ENCODE results near the gene LAMA2.

Gene LAMA2

DNA sequence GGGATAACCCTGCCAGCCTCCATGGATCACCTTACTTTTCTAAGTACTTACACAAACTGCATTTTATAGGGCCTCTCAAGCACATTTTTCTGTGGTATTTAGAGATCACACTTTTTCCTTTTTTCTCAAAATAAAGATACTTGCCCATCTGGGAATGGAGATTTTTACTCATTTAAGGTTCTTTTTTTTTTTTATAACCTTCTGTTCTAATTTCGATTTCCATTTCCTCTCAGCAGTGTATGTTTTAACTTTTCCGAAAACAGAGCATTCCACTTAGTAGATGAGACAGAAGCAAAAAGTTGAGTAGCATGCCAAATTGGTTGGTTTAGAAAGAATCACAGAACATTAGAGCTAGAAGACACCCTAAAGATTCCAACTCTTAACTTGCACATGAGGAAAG lies 612.7 kb downstream of the LAMA2 start:
- H3K4me3 ChIP-seq (ENCODE audit: low read depth, low read length) = no peak overlapping the region
- in situ Hi-C loops (cut with HindIII; ENCODE audit: low sequenced_read_pairs) = no loop called here
- no peak for DNase-seq (ENCODE audit: low read depth, low spot score)
- TF ChIP-seq, protein P1, sequence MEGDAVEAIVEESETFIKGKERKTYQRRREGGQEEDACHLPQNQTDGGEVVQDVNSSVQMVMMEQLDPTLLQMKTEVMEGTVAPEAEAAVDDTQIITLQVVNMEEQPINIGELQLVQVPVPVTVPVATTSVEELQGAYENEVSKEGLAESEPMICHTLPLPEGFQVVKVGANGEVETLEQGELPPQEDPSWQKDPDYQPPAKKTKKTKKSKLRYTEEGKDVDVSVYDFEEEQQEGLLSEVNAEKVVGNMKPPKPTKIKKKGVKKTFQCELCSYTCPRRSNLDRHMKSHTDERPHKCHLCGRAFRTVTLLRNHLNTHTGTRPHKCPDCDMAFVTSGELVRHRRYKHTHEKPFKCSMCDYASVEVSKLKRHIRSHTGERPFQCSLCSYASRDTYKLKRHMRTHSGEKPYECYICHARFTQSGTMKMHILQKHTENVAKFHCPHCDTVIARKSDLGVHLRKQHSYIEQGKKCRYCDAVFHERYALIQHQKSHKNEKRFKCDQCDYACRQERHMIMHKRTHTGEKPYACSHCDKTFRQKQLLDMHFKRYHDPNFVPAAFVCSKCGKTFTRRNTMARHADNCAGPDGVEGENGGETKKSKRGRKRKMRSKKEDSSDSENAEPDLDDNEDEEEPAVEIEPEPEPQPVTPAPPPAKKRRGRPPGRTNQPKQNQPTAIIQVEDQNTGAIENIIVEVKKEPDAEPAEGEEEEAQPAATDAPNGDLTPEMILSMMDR (IDR thresholded peaks at IDR 0.05; ENCODE audit: low read depth, low read length) = no peak

DNA sequence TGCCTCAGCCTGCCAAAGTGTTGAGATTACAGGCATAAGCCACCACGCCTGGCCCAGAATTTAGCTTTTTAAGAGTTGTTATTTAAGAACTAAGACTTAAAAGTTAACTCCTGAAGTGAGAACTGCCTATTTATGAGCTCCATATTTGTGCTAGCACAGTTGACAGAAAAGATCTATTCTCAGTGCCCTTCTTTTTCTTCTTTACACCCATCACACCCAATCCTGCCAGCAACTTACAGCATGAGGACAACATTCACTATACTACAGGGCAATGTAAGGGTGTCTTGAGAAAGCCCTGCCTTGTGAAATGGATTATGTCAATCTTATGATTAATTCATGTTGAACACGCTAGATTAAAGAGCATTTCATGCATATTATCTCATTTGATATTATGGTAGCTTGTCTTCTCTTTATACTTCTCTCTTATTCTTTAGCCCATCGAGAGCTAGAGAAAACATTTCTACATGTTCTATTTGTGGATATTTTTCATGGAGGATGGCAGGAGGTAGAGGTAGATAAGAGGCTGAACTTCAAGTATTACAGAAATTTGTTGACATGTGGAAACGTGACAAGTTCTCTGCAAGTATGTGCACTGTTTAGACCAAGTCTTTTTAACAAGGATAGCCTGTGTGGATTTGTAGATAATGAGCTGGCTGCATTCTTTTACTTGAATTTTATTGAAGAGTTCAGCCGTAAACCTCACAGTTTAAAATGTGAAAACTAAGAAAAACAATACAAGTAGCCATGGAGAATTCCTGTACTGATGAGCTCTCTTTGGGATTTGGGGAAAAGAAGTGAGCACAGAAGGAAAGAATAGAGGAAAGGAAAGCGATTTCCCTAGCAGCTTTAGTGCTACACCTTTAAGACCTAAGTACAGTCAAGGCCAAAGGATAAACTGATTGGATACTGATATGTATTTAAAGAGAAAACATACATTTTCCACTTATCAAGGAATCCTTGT lies 614.8 kb downstream of the LAMA2 start:
- H3K4me3 ChIP-seq (ENCODE audit: low read depth, low read length) = no peak overlapping the region
- no peak for DNase-seq (ENCODE audit: low read depth, low spot score)
- TF ChIP-seq, protein P1 (IDR thresholded peaks at IDR 0.05; ENCODE audit: low read depth, low read length) = no peak
- in situ Hi-C loops (cut with HindIII; ENCODE audit: low sequenced_read_pairs) = no loop called here

DNA sequence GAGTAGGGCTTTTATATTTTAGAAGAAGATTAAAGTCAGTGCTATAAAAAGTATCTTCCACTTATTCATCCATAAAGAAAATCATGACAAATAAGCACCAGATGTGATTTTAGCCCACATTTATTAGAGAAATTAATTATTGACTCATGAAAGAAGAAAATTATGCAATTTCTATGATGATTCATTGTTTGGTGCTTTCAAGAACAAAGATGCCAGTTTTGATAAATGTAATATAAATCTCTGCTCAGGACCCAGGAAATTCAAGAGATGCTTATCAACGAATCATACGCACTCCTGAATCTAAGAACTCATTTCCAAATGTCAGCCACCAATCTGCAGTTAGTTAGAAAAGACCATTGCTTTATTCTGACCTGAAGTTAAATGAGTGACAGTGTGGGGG lies 615.6 kb downstream of the LAMA2 start:
- H3K4me3 ChIP-seq (ENCODE audit: low read depth, low read length) = no peak overlapping the region
- in situ Hi-C loops (cut with HindIII; ENCODE audit: low sequenced_read_pairs) = no loop called here

DNA sequence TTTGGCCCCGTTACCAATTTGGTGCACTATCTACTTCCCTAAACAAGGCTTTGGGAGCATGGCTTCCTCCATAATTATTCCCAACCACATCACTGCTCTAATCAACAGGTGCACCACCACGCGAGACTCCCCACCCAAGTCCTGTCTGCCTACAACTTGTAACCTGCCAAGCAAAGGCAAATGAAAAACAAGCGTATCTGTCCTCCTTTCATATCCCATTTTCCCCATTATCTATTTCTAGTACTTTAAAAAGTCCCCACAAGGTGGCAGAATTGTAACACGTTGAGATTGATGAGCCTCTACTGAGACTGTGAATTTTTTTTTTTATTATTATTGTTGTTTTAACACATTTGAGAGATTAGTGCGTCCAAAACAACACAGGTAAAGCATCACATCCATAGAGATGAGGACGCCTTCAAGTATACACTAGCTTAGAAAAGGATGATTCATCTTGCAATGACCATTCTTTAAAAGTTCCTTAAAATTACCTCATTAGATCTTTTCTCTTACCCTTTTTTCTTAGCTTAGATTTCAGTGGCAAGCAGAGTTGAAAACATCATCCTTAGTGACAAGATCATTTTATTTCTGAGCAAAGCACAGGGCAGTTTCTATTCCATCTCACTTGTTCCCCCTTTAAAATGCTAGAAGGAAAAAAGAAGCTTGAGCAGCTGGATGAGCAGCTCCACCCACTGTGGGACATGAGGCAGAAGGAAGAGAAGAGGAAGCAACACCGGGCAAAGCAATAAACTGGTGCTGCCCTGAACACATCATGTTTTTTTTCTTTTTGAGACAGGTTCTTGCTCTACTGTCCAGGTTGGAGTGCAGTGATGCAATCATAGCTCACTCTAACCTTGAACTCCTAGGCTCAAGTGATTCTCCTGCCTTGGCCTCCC lies 616.3 kb downstream of the LAMA2 start:
- H3K4me3 ChIP-seq (ENCODE audit: low read depth, low read length) = no peak overlapping the region
- in situ Hi-C loops (cut with HindIII; ENCODE audit: low sequenced_read_pairs) = no loop called here
- peak; percentile 72 for DNase-seq (ENCODE audit: low read depth, low spot score)
- TF ChIP-seq, protein P1 (IDR thresholded peaks at IDR 0.05; ENCODE audit: low read depth, low read length) = peak; percentile 44

More for the DNA sequence above, 615.6 kb downstream of the LAMA2 start:
- TF ChIP-seq, protein P1 (IDR thresholded peaks at IDR 0.05; ENCODE audit: low read depth, low read length) = no peak
- DNase-seq (ENCODE audit: low read depth, low spot score) = no peak

DNA sequence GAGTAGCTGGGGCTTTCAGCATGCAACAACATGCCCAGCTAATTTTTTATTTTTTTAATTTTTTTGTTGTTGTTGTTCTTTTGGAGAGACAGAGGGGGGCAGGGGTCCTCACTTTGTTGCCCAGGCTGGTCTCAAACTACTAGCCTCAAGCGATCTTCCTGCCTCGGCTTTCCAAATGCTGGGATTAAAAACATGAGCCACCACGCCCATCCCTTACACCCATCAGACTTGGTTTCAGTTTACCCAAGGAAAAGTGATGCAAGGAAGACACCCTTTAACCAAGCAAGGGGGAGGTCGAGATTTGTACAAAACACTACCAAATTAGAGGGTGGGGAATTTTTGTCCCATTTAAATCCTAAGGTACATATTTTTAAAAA lies 616.9 kb downstream of the LAMA2 start:
- DNase-seq (ENCODE audit: low read depth, low spot score) = no peak
- TF ChIP-seq, protein P1 (IDR thresholded peaks at IDR 0.05; ENCODE audit: low read depth, low read length) = no peak
- no peak overlapping the region for H3K4me3 ChIP-seq (ENCODE audit: low read depth, low read length)
- in situ Hi-C loops (cut with HindIII; ENCODE audit: low sequenced_read_pairs) = no loop called here

DNA sequence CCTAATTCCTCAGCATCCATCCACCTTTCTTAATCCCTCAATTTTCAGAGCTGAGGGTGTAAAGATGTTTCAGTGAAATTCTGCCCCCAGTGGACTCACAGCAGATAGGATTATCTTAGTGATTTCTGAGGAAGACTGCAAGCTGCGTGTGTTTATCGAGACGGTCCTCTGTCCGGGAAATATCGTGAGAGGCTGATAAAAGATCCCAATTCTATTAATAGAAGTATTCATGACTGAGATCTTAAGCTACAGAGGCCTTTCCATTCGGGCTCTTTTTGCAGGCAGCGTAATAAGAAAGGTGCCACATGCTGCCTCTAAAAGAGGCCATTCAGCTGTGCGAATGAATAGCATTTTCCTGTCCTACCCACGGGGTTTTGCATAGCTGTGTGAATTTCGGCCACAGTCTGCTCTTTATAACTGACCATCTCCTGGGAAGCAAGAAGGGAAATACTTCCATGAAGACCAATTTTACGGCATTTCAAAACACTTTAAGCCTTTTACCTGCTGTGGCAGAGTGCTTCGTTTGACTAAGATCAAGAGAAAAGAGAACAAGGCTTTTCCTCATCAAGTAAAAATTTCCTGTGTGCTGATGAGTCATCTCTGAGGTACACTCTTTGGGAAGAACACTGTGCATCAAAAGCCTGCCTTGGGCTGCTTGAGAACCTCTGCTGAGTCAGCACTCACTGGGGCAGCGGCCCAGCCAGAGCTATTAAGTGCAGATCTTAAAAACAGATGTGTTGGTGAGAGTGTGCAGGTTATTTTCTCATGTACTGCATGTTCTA lies 618.2 kb downstream of the LAMA2 start:
- TF ChIP-seq, protein P1 (IDR thresholded peaks at IDR 0.05; ENCODE audit: low read depth, low read length) = peak; percentile 50
- in situ Hi-C loops (cut with HindIII; ENCODE audit: low sequenced_read_pairs) = no loop called here
- peak overlapping the region; percentile 16 for H3K4me3 ChIP-seq (ENCODE audit: low read depth, low read length)
- peak; percentile 100 for DNase-seq (ENCODE audit: low read depth, low spot score)
